HFFc6 (cell line): ENCODE data around the gene PLIN4. TPM values are rescaled to one million over a fixed set of nuclear protein-coding genes. Genes with fewer than 3 reads are reported as not detected.
A peak's percentile ranks its signal among the peaks of the same experiment; 100 is the strongest.

Source experiments
- DNase-seq: peaks from one replicate; pipeline ENCODE4 v3.0.0-alpha.2; 2018
- H3K27ac Mint-ChIP-seq: 2 replicates; pipeline ENCODE4 v1.8.0; 2020; ENCODE audit warnings: mild to moderate bottlenecking, mixed read lengths
- H3K27me3 Mint-ChIP-seq: 2 replicates; pipeline ENCODE4 v1.8.0; 2021; ENCODE audit warnings: mild to moderate bottlenecking, moderate library complexity, mixed read lengths; ENCODE audit not compliant: insufficient read depth
- H3K36me3 Mint-ChIP-seq: 2 replicates; pipeline ENCODE4 v1.8.0; 2021; ENCODE audit warnings: low read depth, mixed read lengths
- H3K4me1 Mint-ChIP-seq: 2 replicates; pipeline ENCODE4 v1.8.0; 2020; ENCODE audit warnings: low read depth, mixed read lengths
- H3K4me3 Mint-ChIP-seq: 2 replicates; pipeline ENCODE4 v1.8.0; 2020; ENCODE audit warnings: mild to moderate bottlenecking, moderate library complexity, mixed read lengths
- H3K9me3 Mint-ChIP-seq: 2 replicates; pipeline ENCODE4 v1.8.0; 2020; ENCODE audit warnings: mild to moderate bottlenecking, mixed read lengths
- CTCF ChIP-seq: fragments of 200-600 bp; sonication (generic); IDR thresholded peaks from 2 replicates; pipeline ENCODE4 v1.5.0; 2021; ENCODE audit warnings: antibody characterized with exemption, mild to moderate bottlenecking
- total RNA-seq, 6 experiments: library from RNA; stranded (reverse); fragmentation: NEBNext Ultra II Directional; extraction: Animal tissue kit (Norgen Biotek cat#: 25700); gene quantifications; 2 replicates in 1 of 6; 3 replicates in 5 of 6; pipeline ENCODE4 v1.2.3, GENCODE V29; 2021

The PLIN4 gene
- total RNA-seq, 6 experiments from 2014 or later: not detected

DNA sequence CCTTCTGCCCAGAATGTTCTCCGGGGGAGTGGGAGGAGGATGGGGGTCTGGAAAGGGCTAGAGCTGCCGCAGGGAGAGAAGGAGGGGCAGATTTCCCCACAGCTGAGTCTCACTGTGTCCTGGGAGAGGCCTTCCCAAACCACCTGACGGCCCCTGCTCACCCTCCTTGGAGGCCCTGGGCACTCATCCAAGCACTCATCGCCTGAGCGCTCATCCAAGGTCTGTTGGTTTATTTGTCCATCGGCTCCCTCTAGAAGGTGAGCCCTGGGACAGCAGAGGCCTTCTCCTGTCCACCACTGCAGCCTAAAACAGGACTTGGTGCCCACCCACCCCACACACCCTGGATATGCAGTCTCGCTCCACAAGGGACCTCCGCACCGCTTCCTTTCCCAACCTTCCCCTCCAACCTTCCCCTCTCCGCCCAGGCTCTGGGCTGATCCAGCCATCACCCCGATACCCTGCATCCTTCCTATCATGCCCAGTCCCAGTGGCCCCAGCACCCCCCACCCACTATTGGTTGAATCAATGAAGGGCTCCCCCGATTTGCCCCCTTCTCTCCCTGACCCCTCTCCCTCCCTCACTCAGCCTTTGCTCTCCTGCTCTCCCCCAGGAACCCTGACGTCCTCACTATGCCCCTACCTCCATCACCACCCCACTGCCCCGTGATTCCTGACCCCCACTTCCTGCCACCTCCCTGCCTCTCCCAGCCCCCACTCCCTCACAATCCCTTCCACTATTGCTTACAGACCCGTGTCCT lies 62.4 kb downstream of the PLIN4 start:
- Mint-ChIP-seq H3K9me3 (no peaks in the 10 kb centered on the region), H3K27ac (peak overlapping the region; percentile 99), H3K4me3 (peak overlapping the region; percentile 99), H3K4me1 (peaks cover 24% of the 10 kb centered on the region), H3K27me3 (peaks cover 6% of the 10 kb centered on the region), H3K36me3 (no peaks in the 10 kb centered on the region; the same call in 1 of the 2 replicates)
- TF ChIP-seq CTCF: 0 out of 2 replicates have a peak, but pooled peaks have one; percentile 22
- DNase-seq: peak; percentile 81

DNA sequence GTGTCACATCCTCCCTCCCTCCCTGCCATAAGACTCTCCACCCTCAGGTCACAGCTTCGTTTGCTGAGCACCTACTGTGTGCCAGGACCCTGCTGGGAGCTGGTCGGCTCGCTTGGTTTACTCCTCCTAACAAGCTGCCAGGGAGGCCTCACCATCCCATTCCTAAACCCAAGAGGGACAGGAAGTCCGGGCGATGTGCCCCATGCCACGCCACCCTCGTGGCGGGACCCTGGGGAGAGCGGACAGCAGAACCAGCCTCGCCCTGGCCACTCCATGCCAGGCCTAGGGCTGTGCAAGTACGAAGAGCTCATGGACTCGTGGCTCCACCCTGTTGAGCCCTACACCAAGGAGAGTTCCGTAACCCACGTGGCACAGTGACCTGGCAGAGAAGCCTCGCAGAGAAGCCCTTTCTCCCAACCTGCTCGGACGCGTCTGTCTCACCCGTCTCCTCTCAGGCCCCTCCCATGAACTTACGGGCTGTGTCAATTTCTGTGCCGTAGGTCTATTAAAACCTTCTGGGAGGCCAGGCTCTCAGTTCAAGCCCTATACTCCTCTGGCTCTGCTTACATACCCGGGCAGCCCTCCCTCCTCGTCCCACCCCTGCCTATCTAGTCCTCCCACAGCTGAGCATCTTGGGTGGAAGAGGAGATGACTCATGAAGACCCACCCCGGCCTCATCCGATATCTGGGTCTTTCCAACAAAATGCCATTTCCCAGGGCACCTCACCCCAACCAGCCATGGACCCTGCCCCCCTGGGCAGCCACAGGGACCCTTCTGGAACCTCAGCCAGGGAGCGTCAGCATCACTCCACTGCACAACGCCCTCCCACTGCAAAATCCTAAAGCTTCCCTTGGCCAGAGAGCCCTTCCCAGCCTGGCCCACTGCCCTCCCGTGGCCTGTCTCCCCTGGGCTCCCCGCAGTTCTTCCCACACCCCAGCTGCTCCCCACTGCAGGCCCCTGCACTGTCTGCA lies 63.3 kb downstream of the PLIN4 start:
- DNase-seq: peak; percentile 52
- H3K27me3 Mint-ChIP-seq: peaks cover 6% of the 10 kb centered on the region
- H3K27ac Mint-ChIP-seq: peak overlapping the region; percentile 99
- no peaks in the 10 kb centered on the region for H3K9me3 Mint-ChIP-seq
- H3K4me1 Mint-ChIP-seq: peaks cover 24% of the 10 kb centered on the region
- no peak for TF ChIP-seq CTCF
- peaks cover 3% of the 10 kb centered on the region; the same call in 1 of the 2 replicates for H3K36me3 Mint-ChIP-seq
- H3K4me3 Mint-ChIP-seq: peak overlapping the region; percentile 99

DNA sequence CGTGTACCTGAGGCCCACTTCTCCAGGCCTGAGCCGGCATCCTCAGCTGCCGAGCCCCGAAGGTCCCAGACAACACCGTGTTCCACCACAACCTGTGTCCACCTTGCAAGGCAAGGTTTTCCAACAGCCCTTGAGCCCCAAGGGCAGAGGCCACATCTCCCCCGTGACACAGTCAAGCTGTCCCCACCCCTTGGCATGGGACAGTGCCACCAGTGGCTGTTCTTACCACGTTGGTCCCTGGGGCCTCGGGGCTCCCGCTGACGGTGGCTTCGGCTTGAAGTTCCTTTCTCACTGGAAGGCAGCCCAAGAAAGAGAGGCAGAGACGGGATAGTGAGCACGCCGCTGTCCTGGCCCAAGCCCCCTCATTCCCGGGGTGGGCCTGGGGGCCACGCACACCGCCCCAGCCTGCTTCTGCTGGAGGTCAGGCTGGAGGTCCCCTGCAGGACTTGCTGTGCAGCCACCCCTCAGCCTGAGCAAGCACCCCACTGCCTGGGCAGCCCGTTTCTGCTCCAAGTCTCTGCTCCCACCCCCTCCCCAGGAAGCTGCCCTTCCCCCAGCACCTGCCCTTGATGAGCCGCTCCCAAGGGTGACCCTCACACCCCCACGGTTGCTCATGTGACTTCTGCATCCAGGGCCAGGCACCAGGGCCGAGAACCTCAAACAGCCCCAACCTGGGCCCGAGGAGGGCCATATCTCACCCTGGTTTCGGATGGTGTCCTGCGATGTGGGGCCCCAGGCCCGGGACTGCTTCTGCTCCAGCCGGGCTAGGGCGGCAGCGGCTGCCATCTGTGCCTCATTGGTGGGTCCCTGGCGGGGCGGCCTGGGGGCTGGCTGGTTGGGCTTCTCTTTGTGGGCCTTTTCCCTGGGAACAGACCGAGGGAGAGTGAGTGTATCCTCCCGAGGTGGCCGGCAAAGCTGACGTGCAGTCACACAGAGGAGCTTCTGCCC lies 64.8 kb downstream of the PLIN4 start:
- H3K27me3 Mint-ChIP-seq: peaks cover 4% of the 10 kb centered on the region
- no peak for DNase-seq
- H3K27ac Mint-ChIP-seq: no peak overlapping the region
- peaks cover 24% of the 10 kb centered on the region for H3K4me1 Mint-ChIP-seq
- peaks cover 12% of the 10 kb centered on the region; the same call in 1 of the 2 replicates for H3K36me3 Mint-ChIP-seq
- no peak overlapping the region for H3K4me3 Mint-ChIP-seq
- no peak for TF ChIP-seq CTCF
- no peaks in the 10 kb centered on the region for H3K9me3 Mint-ChIP-seq

- Mint-ChIP-seq H3K4me3 (no peak overlapping the region), H3K4me1 (peaks cover 24% of the 10 kb centered on the region), H3K9me3 (no peaks in the 10 kb centered on the region), H3K36me3 (peaks cover 12% of the 10 kb centered on the region; the same call in 1 of the 2 replicates), H3K27me3 (peaks cover 6% of the 10 kb centered on the region), H3K27ac (no peak overlapping the region)
- TF ChIP-seq CTCF: no peak
- DNase-seq: no peak
These were observed 65.9 kb downstream of the PLIN4 start for GRCh38 chr19:4452230-4452990.

Other genes with a start within 250 kb of the PLIN4 start
- not detected for gene SHD, start 239.2 kb downstream of the PLIN4 start, total RNA-seq
- not detected for gene TMIGD2, start 216.1 kb downstream of the PLIN4 start, total RNA-seq
- 10 to 100 TPM in 5 of 6 experiments, 1 to 10 TPM in 1; 9.2 to 15.2 (median 12.2) TPM for gene FSD1, start 213.9 kb downstream of the PLIN4 start, total RNA-seq
- 1 to 10 TPM in 4 of 6 experiments, under 1 TPM in 2; 0.24 to 2.7 (median 1.9) TPM for gene STAP2, start 179.7 kb downstream of the PLIN4 start, total RNA-seq
- 10 to 100 TPM; 11.7 to 15.0 (median 12.1) TPM for gene MPND, start 174.9 kb downstream of the PLIN4 start, total RNA-seq
- gene SH3GL1, start 117.9 kb downstream of the PLIN4 start, total RNA-seq: 100 to 1,000 TPM; 102 to 126 (median 110) TPM
- 10 to 100 TPM; 18.3 to 26.3 (median 24.4) TPM for gene CHAF1A, start 115.8 kb downstream of the PLIN4 start, total RNA-seq
- gene UBXN6, start 60.7 kb downstream of the PLIN4 start, total RNA-seq: 100 to 1,000 TPM; 124 to 142 (median 131) TPM
- 10 to 100 TPM; 68.0 to 79.6 (median 74.2) TPM for gene HDGFL2, start 46.2 kb downstream of the PLIN4 start, total RNA-seq
- gene PLIN5, start 16.7 kb upstream of the PLIN4 start, total RNA-seq: not detected
- gene LRG1, start 21.6 kb upstream of the PLIN4 start, total RNA-seq: not detected
- under 1 TPM; 0.05 to 0.30 (median 0.21) TPM for gene SEMA6B, start 41.2 kb upstream of the PLIN4 start, total RNA-seq
- 1 to 10 TPM; 4.5 to 8.2 (median 6.7) TPM for gene TNFAIP8L1, start 121.0 kb upstream of the PLIN4 start, total RNA-seq
- gene MYDGF, start 151.9 kb upstream of the PLIN4 start, total RNA-seq: 100 to 1,000 TPM; 266 to 322 (median 283) TPM
- gene DPP9, start 205.4 kb upstream of the PLIN4 start, total RNA-seq: 10 to 100 TPM; 68.4 to 82.2 (median 80.1) TPM